ENCODE data around the gene MTA3.
"Not testable (repeated sequence)": the region's sequence is repeated elsewhere in the genome, so short reads cannot be mapped to it uniquely, and the experiment has no call there.

Gene MTA3

DNA sequence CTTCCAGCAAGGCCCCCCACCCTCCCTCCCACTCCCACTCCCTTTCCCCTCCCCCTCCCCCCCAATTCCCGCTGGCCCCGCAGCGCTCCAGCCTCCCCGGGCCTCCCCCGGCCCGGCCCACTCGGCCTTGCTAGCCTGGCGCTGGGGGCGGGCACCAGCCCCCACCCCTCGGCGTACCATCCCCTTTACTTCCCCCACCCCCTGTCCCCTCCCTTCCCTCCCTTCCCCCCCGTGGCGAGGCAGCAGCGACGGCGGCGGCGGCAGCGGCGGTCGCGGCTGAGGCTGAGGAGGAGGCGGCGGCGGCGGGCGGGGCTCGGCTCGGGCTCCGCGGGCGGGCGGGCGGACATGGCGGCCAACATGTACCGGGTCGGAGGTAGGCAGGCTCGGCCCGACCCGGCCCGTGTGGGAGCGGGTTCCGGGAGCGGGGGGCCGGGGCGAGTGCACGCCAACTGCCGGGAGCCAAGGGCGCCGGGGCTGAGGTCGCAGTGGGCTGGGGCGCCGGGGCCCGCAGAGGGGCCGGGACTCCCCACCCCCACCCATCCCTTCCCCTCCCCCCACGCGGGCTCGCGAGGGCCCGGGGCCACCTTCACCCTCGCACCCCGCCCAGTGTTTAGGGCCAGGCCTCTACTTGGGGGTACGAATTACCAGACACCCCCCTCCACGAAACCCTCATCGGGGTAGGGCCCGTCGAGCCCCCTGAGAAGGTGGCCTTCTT lies at the start of gene MTA3:
Gene MTA3 (plus strand): TSS at position 232 of the 715 bp plus-strand sequence. CDS start 114 bp downstream, at position 346.
- DNase-seq (ENCODE audit: low spot score) = no peak

DNA sequence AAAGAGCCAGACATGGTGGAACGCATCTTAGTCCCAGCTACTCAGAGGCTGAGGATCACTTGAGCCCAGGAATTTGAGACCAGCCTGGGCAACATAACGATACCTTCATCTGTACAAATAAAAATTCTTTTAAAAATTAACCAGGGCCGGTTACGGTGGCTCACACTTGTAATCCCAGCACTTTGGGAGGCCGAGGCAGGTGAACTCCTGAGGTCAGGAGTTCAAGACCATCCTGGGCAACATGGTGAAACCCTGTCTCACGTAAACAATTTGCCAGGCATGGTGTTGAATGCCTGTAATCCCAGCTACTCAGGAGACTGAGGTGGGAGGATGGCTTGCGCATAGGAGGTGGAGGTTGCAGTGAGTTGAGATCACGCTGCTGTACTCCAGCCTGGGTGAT lies 48.8 kb upstream of the MTA3 start:
- DNase-seq (ENCODE audit: low spot score) = no peak

DNA sequence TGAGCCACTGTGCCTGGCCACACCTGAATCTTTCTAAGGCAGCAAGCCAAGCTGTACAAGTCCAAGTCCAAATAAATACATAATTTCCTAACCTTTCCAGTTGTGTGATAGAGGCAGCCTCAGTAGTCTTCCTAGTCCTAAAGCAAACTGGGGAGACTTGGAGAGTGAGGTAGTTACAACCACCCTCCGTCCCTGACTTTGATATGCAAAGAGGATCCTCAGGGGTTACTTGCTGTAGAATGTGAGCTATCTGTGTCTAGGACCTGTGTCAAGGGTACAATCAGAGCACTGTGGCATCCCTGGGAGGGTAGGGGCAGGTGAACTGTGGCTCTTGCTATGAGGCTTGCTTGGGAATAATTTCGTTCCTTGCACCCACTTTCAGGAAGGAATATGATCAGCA lies 46.4 kb upstream of the MTA3 start:
- no peak for DNase-seq (ENCODE audit: low spot score)

DNA sequence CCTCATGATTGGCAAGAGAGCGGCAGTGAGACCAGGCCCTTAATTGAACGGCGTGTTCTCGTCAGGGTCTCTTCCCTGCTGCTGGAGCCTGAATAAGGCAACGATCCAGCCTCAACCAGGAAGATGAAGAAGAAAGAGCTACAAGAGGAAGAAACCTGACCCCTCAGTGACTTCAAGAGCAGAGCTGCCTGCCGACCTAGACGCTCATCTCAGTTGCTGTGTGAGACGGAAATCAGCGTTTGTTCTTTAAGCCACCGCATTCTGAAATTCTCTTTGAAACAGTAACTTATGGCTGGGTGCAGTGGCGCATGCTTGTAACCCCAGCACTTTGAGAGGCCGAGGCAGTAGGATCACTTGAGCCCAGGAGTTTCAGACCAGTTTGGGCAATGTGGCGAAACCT lies 45.1 kb upstream of the MTA3 start:
- DNase-seq (ENCODE audit: low spot score) = no peak

DNA sequence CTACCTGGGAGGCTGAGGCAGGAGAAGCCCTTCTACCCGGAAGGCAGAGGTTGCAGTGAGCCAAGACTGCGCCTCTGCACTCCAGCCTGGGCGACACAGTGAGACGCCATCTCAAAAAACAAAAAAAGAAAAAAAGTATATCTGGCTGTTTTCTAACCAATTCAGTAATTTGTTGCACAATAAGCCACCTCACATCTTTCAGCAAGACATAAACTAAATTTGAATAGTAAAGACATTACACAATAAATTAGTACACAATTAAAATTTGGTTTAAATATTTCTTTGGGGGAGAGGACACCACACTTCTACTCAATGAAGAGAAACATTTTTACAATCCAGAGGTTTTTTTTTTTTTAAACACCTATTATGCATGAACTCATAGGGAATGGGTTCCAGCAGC lies 36.0 kb upstream of the MTA3 start:
- no peak for DNase-seq (ENCODE audit: low spot score)

DNA sequence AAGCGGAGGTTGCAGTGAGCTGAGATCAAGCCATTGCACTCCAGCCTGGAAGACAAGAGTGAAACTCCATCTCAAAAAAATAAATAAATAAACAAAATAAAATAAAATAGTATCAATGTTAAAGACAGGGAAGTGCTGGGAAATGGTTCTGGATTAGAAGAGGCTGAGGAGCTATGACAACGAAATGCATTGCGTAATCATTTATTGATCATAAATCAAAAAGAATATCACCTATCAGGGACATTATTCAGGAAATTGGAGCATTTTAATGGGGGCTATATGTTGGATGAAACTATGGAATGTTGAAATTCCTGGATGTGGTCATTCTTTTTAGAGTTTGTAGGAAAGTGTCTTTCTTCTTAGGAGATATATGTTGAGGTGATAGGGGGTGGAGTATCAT lies 30.9 kb upstream of the MTA3 start:
- DNase-seq (ENCODE audit: low spot score) = no peak

DNA sequence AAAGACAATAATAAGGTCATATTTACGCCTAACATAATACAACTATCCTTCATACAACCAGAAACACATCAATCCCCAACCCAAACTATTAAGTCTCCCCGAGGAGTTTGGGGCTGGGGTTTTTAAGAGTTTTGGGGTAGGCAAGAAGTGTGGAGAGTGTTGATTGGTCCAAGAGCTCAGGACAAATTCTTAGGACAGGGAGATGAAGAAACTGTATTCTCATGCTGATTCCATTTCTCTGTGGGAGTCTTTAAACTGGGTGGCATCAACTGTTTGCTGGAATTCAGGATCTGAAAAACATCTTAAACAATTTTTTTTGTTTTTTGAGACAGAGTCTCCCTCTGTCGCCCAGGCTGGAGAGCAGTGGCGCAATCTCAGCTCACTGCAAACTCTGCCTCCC lies 25.6 kb upstream of the MTA3 start:
- no peak for DNase-seq (ENCODE audit: low spot score)

DNA sequence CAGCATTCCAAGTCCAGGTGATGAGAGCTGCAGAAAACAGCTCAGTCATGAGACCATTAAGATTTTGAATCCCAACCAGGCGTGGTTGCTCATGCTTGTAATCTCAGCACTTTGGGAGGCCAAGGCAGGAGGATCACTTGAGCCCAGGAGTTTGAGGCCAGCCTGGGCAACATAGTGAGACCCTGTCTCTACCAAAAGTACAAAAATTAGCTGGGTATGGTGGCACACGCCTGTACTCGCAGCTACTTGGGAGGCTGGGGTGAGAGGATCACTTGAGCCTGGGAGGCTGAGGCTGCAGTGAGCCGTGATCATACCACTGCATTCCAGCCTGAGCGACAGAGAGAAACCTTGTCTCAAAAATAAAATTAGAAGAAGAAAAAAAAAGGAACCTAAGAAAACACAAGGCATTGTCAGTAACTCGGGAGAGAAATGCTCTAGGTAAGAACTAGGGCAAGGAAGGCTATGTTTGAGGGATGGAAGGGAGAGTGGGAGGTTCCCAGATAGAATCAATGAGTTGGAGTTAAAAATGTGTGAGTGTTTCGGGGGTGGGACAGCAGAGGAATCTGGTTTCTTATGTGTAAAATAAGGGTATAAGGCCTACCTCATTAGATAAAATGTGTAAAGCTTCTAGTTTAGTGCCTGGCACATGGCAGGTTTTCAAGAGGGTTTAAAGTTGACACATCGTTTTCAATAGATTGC lies 23.3 kb upstream of the MTA3 start:
- no peak for DNase-seq (ENCODE audit: low spot score)

DNA sequence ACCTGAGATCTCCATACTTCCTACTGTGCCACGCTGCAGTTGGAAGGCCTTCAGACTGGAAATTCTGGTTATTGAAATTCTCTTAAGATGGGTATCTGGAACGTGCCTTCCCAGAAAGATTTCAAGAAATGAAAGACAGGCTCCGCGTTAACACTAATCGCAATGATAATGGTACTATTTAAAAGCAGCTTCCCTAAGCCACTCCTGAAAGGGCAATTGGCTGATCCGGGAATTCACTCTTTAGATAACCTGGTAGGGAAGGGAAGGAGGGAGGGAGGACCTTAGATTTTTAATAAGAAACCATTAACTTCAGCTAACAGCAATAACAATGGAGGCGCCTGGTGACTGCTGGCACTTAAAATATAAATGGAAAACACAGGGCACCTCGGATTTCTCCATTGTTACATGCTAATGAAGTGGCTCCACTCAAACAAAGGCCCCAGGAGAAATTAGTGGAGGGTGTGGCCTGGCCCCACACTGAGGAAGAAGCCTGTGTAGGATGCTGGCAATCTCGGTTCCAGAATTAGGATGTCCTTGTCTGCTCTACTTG lies 22.5 kb upstream of the MTA3 start:
- DNase-seq (ENCODE audit: low spot score) = no peak

DNA sequence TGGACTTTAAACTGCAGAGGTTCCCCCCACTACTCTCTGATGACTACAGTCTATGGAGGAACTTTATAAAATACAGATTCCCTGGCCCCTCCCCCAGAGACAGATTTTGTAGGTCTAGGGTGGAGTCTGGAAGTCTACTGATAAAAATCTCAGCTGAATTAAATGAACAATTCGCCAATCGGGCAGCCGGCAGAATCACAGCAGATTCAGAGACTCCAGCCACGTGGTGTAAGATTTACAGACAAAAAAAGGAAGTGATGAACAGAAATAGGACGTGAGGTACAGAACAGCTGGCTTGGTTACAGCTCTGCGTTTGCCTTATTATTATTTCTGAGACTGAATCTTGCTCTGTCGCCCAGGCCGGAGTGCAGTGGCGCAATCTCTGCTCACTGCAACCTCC lies 21.4 kb upstream of the MTA3 start:
- no peak for DNase-seq (ENCODE audit: low spot score)

DNA sequence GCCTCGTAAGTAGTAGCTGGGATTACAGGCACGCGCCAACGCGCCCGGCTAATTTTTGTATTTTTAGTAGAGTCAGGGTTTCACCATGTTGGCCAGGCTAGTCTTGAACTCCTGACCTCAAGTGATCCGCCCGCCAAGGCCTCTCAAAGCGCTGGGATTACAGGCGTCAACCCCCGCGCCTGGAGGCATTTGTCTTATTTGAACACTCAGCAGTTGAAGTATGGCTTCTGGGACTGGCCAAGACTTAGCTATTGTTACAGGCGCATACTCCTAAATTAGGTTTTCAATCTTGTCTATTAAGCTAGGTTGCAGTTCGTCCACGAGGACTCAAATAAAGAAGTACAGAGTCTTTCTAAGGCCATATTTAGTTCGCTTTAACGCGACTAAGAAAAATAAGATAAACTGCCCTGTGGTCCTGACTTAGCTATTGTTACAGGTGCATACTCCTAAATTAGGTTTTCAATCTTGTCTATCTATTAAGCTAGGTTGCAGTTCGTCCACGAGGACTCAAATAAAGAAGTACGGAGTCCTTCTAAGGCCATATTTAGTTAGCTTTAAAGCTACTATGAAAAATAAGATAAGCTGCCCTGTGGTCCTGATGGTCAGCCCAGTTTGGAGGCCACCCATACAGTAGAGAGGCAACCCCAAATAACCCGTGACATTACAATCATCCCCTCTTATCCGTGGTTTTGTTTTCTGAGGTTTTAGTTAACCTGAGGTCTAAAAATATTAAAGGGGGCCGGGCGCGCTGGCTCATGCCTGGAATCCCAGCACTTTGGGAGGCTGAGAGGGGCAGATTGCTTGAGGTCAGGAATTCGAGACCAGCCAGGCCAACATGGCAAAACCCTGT lies 20.8 kb upstream of the MTA3 start:
- no peak for DNase-seq (ENCODE audit: low spot score)

DNA sequence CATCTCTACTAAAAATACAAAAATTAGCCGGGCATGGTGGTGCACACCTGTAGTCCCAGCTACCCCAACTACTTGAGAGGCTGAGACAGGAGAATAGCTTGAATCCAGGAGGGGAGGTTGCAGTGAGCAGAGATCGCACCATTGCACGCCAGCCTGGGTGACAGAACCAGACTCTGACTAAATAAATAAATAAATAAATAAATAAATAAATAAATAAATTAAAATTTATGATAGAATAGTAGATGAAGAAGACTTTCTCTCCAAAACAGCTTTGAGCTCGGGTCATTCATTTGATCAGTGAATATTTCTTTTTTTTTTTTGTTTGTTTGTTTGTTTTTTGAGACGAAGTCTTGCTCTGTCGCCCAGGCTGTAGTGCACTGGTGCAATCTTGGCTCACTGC lies 17.6 kb upstream of the MTA3 start:
- no peak for DNase-seq (ENCODE audit: low spot score)

DNA sequence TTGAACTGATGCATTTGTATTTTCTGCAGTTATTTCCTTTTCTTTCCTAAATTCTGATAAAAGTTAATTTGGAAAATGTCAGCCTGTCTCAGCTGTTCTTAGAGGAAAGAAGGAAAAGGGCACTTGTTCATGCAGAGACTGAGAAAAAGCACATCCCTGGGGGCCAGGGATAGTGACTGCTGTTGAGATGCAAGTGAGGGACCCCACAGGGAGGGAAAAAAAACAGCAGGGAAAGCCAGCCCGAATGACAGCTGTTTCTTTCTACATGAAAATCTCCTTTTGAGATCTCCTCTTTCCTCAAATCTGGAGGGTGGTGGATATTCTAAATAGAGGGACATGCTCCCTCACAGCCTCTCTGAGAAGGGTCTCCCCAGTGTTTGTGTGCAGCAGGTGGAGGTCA lies 14.0 kb upstream of the MTA3 start:
- DNase-seq (ENCODE audit: low spot score) = no peak

DNA sequence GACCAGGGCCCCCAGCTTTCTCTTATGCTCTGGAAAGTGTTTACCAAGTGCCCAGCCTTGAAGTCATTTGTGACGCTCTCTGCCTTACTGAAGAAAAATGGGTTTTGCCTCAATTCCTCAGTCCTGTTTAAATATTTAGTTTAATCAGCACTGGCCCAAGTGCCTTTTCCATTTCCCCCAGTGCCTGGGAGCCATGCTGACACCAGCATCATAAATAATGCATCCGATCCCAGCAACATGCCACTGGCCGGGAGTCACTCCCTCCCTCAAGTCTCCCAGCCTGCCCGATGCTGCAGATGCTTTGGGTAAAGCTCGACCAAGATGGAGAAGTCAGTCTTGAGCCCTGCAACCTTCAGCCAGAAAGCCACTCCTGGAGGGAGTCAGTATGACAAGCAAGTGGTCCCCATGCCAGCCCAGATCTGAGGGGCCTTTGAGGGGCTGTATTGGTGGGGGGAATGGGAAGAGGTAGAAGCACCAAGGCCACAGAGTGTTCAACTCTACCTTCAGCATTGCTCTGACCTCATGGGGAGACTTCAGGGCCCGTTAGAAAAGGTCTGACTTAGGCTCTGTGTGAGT lies 12.0 kb upstream of the MTA3 start:
- no peak for DNase-seq (ENCODE audit: low spot score)

DNA sequence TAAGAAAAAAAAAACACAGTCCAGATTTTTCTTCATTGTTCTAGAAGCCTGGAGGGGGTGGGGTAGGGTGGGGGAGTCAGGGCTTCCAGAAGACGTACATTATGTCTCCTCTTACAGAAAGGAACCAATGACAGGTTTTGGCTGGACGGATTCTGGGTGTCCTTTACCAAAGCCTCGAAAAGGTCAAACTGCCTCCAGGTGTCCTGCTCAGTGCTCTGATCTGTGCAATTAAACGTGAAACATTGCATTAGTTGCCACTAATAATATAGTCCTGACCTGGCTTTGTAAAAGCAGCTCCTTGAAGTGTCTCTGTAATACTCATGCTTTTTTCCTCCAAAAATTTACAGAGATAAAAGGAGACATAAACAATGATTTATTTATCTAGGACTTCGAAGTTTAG lies 11.1 kb upstream of the MTA3 start:
- no peak for DNase-seq (ENCODE audit: low spot score)

DNA sequence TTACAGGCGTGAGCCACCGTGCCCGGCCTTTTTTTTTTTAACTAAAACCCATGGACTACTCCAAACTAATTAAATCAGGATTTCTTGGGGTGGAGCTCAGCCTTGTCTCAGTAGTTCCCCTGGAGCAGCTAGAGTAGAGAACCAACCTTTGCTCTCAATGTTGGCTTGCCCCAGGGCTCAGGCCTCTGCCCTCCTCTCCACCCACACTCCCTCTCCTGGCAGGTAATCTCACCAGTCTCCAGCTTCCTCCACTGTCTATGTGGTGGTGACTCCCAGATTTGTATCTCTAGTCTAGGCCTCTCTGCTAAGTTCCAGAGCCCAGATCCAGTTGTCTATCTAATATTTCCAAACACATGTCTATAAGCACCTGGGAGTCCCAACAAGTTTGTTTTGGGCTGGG lies 9.6 kb upstream of the MTA3 start:
- no peak for DNase-seq (ENCODE audit: low spot score)

DNA sequence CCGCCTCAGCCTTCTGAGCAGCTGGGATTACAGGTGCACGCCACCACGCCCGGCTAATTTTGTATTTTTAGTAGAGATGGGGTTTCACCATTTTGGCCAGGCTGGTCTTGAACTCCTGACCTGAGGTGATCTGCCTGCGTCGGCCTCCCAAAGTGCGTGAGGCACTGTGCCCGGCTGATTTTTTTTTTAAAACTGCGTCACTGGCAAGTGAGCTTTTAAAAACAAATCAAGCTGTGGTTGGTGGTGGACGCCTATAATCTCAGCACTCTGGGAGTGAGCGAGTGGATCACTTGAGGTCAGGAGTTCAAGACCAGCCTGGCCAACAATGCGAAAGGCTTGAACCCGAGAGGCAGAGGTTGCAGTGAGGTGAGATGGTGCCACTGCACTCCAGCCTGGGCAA lies 8.3 kb upstream of the MTA3 start:
- DNase-seq (ENCODE audit: low spot score) = not testable (repeated sequence)

DNA sequence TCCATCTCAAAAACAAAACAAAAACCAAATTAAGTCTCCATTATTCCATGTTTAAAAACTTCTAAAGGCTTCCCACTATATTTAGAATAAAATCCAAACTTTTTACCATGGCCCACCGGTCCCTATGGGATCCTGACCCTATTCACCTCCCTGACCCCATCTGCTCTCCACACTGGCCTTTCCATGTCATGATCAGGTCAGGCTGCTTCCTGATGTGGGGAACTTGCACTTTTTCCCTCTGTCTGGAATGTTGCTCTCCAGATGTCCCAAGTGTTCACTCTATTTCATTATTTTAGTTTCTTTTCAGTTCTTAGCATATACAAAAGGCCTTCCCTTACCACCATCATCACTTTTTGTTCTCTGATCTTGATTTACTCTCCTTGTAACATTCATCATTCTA lies 7.5 kb upstream of the MTA3 start:
- DNase-seq (ENCODE audit: low spot score) = no peak

DNA sequence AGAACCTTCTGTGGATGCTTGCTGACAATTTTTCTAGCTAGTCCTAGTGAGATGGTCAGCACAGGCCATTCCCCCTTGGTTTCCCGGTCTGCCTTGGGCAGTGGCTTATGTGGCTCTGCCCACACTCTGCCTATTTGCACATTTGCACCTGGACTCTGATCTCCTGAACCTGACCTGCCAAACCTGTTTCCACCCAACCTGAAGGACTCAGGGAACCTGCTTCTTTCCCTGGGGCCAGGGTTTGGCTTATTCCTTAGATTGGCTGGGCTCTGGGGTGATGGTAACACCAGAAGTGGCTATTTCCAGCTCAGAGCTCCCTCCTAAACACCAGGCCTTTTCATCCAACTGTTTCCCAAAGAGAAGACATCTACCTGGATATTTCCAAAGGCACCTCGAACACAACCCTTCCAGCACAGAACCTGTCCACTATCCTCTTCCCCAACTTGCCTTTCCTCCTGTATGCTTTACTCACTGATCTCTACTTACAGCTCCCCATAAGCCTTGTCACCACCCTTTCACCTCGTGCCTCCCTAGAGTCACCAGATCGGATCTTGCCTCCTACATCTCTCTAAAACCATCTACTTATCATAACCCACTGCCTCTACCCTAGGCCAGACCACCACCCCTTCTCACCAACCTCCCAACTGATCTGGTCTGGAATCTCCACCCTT lies 5.8 kb upstream of the MTA3 start:
- no peak for DNase-seq (ENCODE audit: low spot score)

DNA sequence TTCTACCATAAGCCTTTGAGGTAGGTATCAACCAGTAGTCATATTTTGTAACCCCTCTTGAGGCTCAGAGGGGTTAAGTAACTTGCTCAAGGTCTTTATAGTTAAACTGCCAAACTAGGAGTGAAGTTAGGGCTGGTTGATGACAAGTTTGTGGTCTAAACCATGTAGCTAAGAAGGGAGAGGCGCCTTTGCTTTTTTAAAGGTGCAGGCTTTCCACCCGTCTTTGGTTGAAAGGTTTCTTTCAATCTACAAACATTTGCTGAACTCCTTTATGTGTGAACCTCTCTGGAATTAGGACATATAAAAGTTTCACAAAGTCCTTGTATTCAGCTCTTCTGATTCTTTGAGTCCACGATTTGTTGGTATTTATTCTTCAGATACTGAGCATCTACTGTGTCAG lies 2.4 kb upstream of the MTA3 start:
- no peak for DNase-seq (ENCODE audit: low spot score)

DNA sequence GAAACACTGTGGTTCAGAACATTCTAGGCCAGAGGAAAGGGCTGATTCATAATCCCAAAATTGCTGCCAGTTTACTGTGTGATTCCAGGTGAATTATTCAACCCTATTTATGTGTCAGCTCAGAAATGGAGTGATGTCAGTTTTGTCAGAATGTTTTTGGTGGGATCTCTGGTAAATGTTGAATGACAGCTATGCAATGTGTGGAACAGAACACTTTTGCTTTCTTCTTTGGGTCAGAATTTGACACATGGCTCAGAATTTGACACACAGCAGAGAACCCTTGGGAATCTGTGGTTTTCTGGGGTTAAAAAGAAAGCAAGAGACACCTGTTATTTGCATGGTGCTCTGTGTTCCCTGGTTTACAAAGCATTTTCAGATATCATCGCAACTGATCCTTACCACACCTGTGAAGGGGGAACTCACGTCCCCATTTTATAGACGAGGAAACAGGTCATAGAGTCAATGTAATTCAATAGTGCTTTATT lies 1.6 kb upstream of the MTA3 start:
- no peak for DNase-seq (ENCODE audit: low spot score)

DNA sequence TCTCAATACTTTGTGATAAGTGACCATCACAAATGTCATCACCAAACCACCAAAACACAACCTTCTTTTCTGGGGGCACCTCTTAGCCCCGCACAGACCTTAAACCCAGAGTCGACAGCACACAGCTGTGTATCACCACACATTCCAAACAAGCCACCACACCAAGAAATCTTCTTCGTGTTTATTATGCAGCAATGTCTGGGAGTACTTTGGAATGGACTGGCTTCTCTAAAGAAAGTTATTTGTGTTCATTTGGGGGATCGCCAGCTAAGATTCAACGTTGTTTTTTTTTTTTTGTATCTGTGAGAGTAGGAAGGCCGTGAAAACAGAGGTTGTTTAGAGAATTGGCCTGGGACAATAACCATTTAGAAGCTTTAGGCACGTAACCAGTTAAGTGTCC lies 1.1 kb upstream of the MTA3 start:
- no peak for DNase-seq (ENCODE audit: low spot score)

All from hematopoietic multipotent progenitor cell treated with erythropoietin and hydrocortisone succinate and interleukin-3 and kit ligand, for 17 days (in vitro differentiated cells).